DOHH2 (cell line): Measurements from ENCODE around the gene SMAD3.

Experiments used
- CTCF ChIP-seq: fragments of 200-600 bp; sonication (generic); IDR thresholded peaks from one replicate; pipeline ENCODE4 v1.5.1; 2014; ENCODE audit warnings: antibody characterized with exemption, mild to moderate bottlenecking, low read depth, low read length; ENCODE audit not compliant: poor library complexity, severe bottlenecking
- EZH2phosphoT487 ChIP-seq: fragments of 200-600 bp; sonication (generic); IDR thresholded peaks from 2 replicates; pipeline ENCODE4 v1.6.1; 2017; ENCODE audit warnings: borderline replicate concordance, mild to moderate bottlenecking, antibody characterized with exemption, low read length, moderate library complexity, mixed read lengths

DNA sequence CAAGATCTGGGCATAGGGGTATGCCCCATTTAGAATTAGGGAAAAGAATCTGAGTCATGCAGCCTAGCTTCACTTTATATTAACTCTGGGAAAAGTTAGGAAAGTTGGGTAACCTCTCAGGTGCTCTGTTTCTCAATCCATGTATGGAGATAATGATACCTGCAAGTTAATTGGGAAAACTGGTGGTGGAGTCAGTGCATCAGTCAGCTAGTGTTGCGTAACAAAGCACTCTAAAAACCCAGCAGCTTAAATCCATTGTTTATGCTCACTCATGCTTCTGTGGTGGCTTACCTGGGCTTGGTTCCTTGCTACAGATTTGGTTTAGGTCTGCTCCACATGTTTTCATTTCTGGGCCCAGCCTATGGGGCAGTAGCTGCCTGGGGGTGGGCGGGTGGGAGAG, 91.0 kb downstream of the SMAD3 start:
- no peak for TF ChIP-seq EZH2phosphoT487
- no peak for TF ChIP-seq CTCF
